WTC11 (cell line): ENCODE data around the gene TCF7L1. TPM values are rescaled to one million over a fixed set of nuclear protein-coding genes. Genes with fewer than 3 reads are reported as not detected.
A peak's percentile ranks its signal among the peaks of the same experiment; 100 is the strongest.

ENCODE experiments used
- ATAC-seq: fragments of 200-7000 bp; cut with Tn5 transposase; 2 replicates; pipeline ENCODE4 v1.10.0; 2021; ENCODE audit warnings: mild to moderate bottlenecking, moderate library complexity
- CTCF ChIA-PET: fragments of 300-600 bp; sonication (Branson Sonifier 250); formaldehyde crosslinking; loops from one replicate; lab custom pipeline; 2021; ENCODE audit warnings: antibody characterized with exemption; lab: Charles Lee
- POLR2A ChIA-PET: fragments of 350-600 bp; sonication (Branson Sonifier 250); formaldehyde crosslinking; loops from one replicate; lab custom pipeline; 2021; ENCODE audit warnings: antibody characterized with exemption; lab: Charles Lee
- DNase-seq: peaks from one replicate; pipeline ENCODE4 v3.0.0; 2021; ENCODE audit warnings: low spot score
- H3K27ac Mint-ChIP-seq: 2 replicates; pipeline ENCODE4 v1.8.0; 2021; ENCODE audit warnings: mixed read lengths
- H3K27me3 Mint-ChIP-seq: 2 replicates; pipeline ENCODE4 v1.8.0; 2021; ENCODE audit warnings: low read depth, mild to moderate bottlenecking, moderate library complexity, mixed read lengths
- H3K36me3 Mint-ChIP-seq: 2 replicates; pipeline ENCODE4 v1.8.0; 2021; ENCODE audit warnings: mixed read lengths
- H3K4me1 Mint-ChIP-seq: 2 replicates; pipeline ENCODE4 v1.8.0; 2022; ENCODE audit warnings: mixed read lengths
- H3K4me3 Mint-ChIP-seq: 2 replicates; pipeline ENCODE4 v1.8.0; 2021; ENCODE audit warnings: mild to moderate bottlenecking, moderate library complexity, mixed read lengths
- H3K9me3 Mint-ChIP-seq: 2 replicates; pipeline ENCODE4 v1.8.0; 2021; ENCODE audit warnings: mixed read lengths
- ATF1 ChIP-seq: sonication (generic); formaldehyde crosslinking; IDR thresholded peaks from 2 replicates; pipeline ENCODE4 v1.8.1; 2023; ENCODE audit warnings: mild to moderate bottlenecking, moderate library complexity, missing genetic modification reagents
- CBFB ChIP-seq: sonication (generic); formaldehyde crosslinking; IDR thresholded peaks from 2 replicates; pipeline ENCODE4 v1.8.1; 2022; ENCODE audit warnings: mild to moderate bottlenecking, low read depth, missing genetic modification reagents
- ELF4 ChIP-seq: sonication (generic); formaldehyde crosslinking; IDR thresholded peaks from 2 replicates; pipeline ENCODE4 v1.8.1; 2022; ENCODE audit warnings: low read depth, mild to moderate bottlenecking, moderate library complexity, missing genetic modification reagents
- FOXP1 ChIP-seq: sonication (generic); formaldehyde crosslinking; IDR thresholded peaks from 2 replicates; pipeline ENCODE4 v1.8.0; 2022; ENCODE audit warnings: missing genetic modification reagents, mild to moderate bottlenecking, moderate library complexity, borderline replicate concordance
- GRHL2 ChIP-seq: fragments of 250-450 bp; sonication (Bioruptor Pico); IDR thresholded peaks from 2 replicates; pipeline ENCODE4 v1.8.0; 2022; ENCODE audit warnings: mild to moderate bottlenecking, moderate library complexity; ENCODE audit not compliant: insufficient replicate concordance, severe bottlenecking
- IRF2 ChIP-seq: sonication (generic); formaldehyde crosslinking; IDR thresholded peaks from 2 replicates; pipeline ENCODE4 v1.8.0; 2022; ENCODE audit warnings: low read depth, missing genetic modification reagents, borderline replicate concordance
- JUN ChIP-seq: sonication (generic); formaldehyde crosslinking; IDR thresholded peaks from 2 replicates; pipeline ENCODE4 v1.8.0; 2023; ENCODE audit warnings: mild to moderate bottlenecking, missing genetic modification reagents
- SMAD3 ChIP-seq: sonication (generic); formaldehyde crosslinking; IDR thresholded peaks from 2 replicates; pipeline ENCODE4 v1.8.0; 2022; ENCODE audit warnings: missing genetic modification reagents, mild to moderate bottlenecking, borderline replicate concordance
- SP1 ChIP-seq: sonication (generic); formaldehyde crosslinking; conservative IDR thresholded peaks from 2 replicates; pipeline ENCODE4 v1.8.1; 2022; ENCODE audit warnings: missing genetic modification reagents
- TEAD1 ChIP-seq: sonication (generic); formaldehyde crosslinking; IDR thresholded peaks from 2 replicates; pipeline ENCODE4 v1.8.0; 2022; ENCODE audit warnings: mild to moderate bottlenecking, missing genetic modification reagents
- TEAD4 ChIP-seq: sonication (generic); formaldehyde crosslinking; IDR thresholded peaks from 2 replicates; pipeline ENCODE4 v1.8.0; 2022; ENCODE audit warnings: mild to moderate bottlenecking, missing genetic modification reagents
- ZBTB21 ChIP-seq: sonication (generic); formaldehyde crosslinking; IDR thresholded peaks from 2 replicates; pipeline ENCODE4 v1.8.1; 2023; ENCODE audit warnings: mild to moderate bottlenecking, missing genetic modification reagents, borderline replicate concordance
- ZNF121 ChIP-seq: sonication (generic); formaldehyde crosslinking; IDR thresholded peaks from 2 replicates; pipeline ENCODE4 v1.8.0; 2023; ENCODE audit warnings: missing genetic modification reagents
- ZNF232 ChIP-seq: sonication (generic); formaldehyde crosslinking; IDR thresholded peaks from 2 replicates; pipeline ENCODE4 v1.8.0; 2022; ENCODE audit warnings: mild to moderate bottlenecking, missing genetic modification reagents
- total RNA-seq: library from RNA; stranded (reverse); gene quantifications from 3 replicates; pipeline ENCODE4 v1.2.3, GENCODE V29; 2021
- TF ChIP-seq, protein P1 (sequence below): fragments of 250-450 bp; sonication (Bioruptor Pico); IDR thresholded peaks from 2 replicates; pipeline ENCODE4 v1.9.0; 2021; ENCODE audit warnings: mild to moderate bottlenecking, borderline replicate concordance
- TF ChIP-seq, protein P2 (sequence below): sonication (generic); formaldehyde crosslinking; IDR thresholded peaks from 2 replicates; pipeline ENCODE4 v1.8.0; 2022; ENCODE audit warnings: missing genetic modification reagents
- TF ChIP-seq, protein P3 (sequence below): sonication (generic); formaldehyde crosslinking; IDR thresholded peaks from 2 replicates; pipeline ENCODE4 v1.8.0; 2022; ENCODE audit warnings: mild to moderate bottlenecking, missing genetic modification reagents
- TF ChIP-seq, protein P4 (sequence below): sonication (generic); formaldehyde crosslinking; IDR thresholded peaks from 2 replicates; pipeline ENCODE4 v1.8.1; 2022; ENCODE audit warnings: low read depth, missing genetic modification reagents, borderline replicate concordance
- TF ChIP-seq, protein P5 (sequence below): sonication (generic); formaldehyde crosslinking; IDR thresholded peaks from 2 replicates; pipeline ENCODE4 v1.8.0; 2022; ENCODE audit warnings: mild to moderate bottlenecking, missing genetic modification reagents
- TF ChIP-seq, protein P6 (sequence below): sonication (generic); formaldehyde crosslinking; IDR thresholded peaks from 2 replicates; pipeline ENCODE4 v1.8.1; 2023; ENCODE audit warnings: mild to moderate bottlenecking, missing genetic modification reagents, moderate library complexity
- TF ChIP-seq, protein P7 (sequence below): sonication (generic); formaldehyde crosslinking; IDR thresholded peaks from 2 replicates; pipeline ENCODE4 v1.8.0; 2022; ENCODE audit warnings: mild to moderate bottlenecking, missing genetic modification reagents

The TCF7L1 gene
- total RNA-seq, 1 experiment from 2014 or later, result 104 TPM

DNA sequence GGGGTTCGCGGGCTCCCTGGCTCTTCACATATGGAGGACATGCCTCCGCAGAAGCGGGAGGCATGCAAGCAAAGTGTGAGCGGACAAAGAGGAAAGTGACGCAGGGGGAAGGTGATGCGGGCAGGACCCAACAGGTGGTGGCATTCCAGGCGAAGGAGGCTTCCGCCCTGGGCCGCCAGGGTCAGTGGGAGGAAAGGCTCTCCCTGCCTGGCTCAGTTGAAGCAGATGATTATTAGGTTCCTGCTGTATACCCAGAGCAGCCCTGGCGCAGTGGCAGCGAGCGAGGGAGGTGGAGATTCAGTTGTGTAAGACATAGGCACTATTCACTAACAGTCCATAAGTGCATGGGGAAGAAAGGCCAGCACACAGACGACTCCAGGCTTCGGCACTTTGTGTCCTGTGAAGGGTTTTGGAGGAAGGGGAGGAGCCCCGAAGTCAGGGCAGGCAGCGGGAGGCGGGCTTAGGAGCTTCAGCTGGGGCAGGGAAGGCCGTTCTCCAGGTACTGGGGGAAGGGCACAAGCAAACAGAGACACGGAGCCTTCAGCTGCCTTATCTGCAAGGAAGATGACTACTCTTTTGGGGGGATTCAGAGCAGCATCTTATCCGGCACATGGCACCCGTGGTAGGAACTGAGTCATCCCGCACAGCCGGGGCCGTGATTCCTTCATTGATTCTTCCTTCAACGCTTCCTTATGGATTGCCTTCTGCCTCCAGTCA lies 104.8 kb downstream of the TCF7L1 start:
- Mint-ChIP-seq H3K27ac (peak overlapping the region; percentile 98), H3K36me3 (peaks cover 6% of the 10 kb centered on the region; the same call in 1 of the 2 replicates), H3K9me3 (no peaks in the 10 kb centered on the region), H3K4me3 (peak overlapping the region; percentile 54), H3K27me3 (no peaks in the 10 kb centered on the region), H3K4me1 (peaks cover 82% of the 10 kb centered on the region)
- DNase-seq, result peak; percentile 86
- POLR2A ChIA-PET, result interaction anchor here (3.9 kb wide), 1 partner anchor 19 kb away, joined by 34 read pairs; no protein-coding TSS in a partner anchor
- ATAC-seq, result peak; percentile 84
- CTCF ChIA-PET, result interaction anchor here (0.7 to 4.9 kb wide), 11 partner anchors 8 to 171 kb away, joined by 3 to 35 read pairs (median 4); no protein-coding TSS in a partner anchor
- TF ChIP-seq TEAD1 (CRISPR knock-in tag) (peak; percentile 95; the same call in 1 of the 2 replicates), SP1 (CRISPR knock-in tag) (0 out of 2 replicates have a peak, but pooled peaks have one; percentile 27), JUN (no peak), ATF1 (no peak), SMAD3 (CRISPR knock-in tag) (no peak), TEAD4 (peak; percentile 93), GRHL2 (CRISPR knock-in tag) (no peak), ELF4 (CRISPR knock-in tag) (no peak), ZBTB21 (CRISPR knock-in tag) (peak; percentile 63; the same call in 1 of the 2 replicates), ZNF121 (CRISPR knock-in tag) (0 out of 2 replicates have a peak, but pooled peaks have one; percentile 7), CBFB (CRISPR knock-in tag) (peak; percentile 86; the same call in 1 of the 2 replicates), ZNF232 (CRISPR knock-in tag) (0 out of 2 replicates have a peak, but pooled peaks have one; percentile 41), FOXP1 (CRISPR knock-in tag) (0 out of 2 replicates have a peak, but pooled peaks have one; percentile 30), IRF2 (CRISPR knock-in tag) (no peak)
- TF ChIP-seq, protein P1, sequence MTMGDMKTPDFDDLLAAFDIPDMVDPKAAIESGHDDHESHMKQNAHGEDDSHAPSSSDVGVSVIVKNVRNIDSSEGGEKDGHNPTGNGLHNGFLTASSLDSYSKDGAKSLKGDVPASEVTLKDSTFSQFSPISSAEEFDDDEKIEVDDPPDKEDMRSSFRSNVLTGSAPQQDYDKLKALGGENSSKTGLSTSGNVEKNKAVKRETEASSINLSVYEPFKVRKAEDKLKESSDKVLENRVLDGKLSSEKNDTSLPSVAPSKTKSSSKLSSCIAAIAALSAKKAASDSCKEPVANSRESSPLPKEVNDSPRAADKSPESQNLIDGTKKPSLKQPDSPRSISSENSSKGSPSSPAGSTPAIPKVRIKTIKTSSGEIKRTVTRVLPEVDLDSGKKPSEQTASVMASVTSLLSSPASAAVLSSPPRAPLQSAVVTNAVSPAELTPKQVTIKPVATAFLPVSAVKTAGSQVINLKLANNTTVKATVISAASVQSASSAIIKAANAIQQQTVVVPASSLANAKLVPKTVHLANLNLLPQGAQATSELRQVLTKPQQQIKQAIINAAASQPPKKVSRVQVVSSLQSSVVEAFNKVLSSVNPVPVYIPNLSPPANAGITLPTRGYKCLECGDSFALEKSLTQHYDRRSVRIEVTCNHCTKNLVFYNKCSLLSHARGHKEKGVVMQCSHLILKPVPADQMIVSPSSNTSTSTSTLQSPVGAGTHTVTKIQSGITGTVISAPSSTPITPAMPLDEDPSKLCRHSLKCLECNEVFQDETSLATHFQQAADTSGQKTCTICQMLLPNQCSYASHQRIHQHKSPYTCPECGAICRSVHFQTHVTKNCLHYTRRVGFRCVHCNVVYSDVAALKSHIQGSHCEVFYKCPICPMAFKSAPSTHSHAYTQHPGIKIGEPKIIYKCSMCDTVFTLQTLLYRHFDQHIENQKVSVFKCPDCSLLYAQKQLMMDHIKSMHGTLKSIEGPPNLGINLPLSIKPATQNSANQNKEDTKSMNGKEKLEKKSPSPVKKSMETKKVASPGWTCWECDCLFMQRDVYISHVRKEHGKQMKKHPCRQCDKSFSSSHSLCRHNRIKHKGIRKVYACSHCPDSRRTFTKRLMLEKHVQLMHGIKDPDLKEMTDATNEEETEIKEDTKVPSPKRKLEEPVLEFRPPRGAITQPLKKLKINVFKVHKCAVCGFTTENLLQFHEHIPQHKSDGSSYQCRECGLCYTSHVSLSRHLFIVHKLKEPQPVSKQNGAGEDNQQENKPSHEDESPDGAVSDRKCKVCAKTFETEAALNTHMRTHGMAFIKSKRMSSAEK (CRISPR knock-in tag), result 0 out of 2 replicates have a peak, but pooled peaks have one; percentile 42
- TF ChIP-seq, protein P2, sequence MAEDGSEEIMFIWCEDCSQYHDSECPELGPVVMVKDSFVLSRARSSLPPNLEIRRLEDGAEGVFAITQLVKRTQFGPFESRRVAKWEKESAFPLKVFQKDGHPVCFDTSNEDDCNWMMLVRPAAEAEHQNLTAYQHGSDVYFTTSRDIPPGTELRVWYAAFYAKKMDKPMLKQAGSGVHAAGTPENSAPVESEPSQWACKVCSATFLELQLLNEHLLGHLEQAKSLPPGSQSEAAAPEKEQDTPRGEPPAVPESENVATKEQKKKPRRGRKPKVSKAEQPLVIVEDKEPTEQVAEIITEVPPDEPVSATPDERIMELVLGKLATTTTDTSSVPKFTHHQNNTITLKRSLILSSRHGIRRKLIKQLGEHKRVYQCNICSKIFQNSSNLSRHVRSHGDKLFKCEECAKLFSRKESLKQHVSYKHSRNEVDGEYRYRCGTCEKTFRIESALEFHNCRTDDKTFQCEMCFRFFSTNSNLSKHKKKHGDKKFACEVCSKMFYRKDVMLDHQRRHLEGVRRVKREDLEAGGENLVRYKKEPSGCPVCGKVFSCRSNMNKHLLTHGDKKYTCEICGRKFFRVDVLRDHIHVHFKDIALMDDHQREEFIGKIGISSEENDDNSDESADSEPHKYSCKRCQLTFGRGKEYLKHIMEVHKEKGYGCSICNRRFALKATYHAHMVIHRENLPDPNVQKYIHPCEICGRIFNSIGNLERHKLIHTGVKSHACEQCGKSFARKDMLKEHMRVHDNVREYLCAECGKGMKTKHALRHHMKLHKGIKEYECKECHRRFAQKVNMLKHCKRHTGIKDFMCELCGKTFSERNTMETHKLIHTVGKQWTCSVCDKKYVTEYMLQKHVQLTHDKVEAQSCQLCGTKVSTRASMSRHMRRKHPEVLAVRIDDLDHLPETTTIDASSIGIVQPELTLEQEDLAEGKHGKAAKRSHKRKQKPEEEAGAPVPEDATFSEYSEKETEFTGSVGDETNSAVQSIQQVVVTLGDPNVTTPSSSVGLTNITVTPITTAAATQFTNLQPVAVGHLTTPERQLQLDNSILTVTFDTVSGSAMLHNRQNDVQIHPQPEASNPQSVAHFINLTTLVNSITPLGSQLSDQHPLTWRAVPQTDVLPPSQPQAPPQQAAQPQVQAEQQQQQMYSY, result no peak
- TF ChIP-seq, protein P3, sequence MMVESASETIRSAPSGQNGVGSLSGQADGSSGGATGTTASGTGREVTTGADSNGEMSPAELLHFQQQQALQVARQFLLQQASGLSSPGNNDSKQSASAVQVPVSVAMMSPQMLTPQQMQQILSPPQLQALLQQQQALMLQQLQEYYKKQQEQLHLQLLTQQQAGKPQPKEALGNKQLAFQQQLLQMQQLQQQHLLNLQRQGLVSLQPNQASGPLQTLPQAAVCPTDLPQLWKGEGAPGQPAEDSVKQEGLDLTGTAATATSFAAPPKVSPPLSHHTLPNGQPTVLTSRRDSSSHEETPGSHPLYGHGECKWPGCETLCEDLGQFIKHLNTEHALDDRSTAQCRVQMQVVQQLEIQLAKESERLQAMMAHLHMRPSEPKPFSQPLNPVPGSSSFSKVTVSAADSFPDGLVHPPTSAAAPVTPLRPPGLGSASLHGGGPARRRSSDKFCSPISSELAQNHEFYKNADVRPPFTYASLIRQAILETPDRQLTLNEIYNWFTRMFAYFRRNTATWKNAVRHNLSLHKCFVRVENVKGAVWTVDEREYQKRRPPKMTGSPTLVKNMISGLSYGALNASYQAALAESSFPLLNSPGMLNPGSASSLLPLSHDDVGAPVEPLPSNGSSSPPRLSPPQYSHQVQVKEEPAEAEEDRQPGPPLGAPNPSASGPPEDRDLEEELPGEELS (CRISPR knock-in tag), result 0 out of 2 replicates have a peak, but pooled peaks have one; percentile 50
- TF ChIP-seq, protein P4, sequence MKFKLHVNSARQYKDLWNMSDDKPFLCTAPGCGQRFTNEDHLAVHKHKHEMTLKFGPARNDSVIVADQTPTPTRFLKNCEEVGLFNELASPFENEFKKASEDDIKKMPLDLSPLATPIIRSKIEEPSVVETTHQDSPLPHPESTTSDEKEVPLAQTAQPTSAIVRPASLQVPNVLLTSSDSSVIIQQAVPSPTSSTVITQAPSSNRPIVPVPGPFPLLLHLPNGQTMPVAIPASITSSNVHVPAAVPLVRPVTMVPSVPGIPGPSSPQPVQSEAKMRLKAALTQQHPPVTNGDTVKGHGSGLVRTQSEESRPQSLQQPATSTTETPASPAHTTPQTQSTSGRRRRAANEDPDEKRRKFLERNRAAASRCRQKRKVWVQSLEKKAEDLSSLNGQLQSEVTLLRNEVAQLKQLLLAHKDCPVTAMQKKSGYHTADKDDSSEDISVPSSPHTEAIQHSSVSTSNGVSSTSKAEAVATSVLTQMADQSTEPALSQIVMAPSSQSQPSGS (CRISPR knock-in tag), result no peak
- TF ChIP-seq, protein P5, sequence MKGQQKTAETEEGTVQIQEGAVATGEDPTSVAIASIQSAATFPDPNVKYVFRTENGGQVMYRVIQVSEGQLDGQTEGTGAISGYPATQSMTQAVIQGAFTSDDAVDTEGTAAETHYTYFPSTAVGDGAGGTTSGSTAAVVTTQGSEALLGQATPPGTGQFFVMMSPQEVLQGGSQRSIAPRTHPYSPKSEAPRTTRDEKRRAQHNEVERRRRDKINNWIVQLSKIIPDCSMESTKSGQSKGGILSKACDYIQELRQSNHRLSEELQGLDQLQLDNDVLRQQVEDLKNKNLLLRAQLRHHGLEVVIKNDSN (CRISPR knock-in tag), result peak; percentile 44; the same call in 1 of the 2 replicates
- TF ChIP-seq, protein P6, sequence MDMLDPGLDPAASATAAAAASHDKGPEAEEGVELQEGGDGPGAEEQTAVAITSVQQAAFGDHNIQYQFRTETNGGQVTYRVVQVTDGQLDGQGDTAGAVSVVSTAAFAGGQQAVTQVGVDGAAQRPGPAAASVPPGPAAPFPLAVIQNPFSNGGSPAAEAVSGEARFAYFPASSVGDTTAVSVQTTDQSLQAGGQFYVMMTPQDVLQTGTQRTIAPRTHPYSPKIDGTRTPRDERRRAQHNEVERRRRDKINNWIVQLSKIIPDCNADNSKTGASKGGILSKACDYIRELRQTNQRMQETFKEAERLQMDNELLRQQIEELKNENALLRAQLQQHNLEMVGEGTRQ (CRISPR knock-in tag), result no peak
- TF ChIP-seq, protein P7, sequence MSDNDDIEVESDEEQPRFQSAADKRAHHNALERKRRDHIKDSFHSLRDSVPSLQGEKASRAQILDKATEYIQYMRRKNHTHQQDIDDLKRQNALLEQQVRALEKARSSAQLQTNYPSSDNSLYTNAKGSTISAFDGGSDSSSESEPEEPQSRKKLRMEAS (CRISPR knock-in tag), result peak; percentile 80
